Measurements from ENCODE around the gene LCE1D.

Gene LCE1D

GRCh38 chr1:152811050-152811449 lies 14.5 kb downstream of the LCE1D start:
- no peak overlapping the region for H3K4me3 ChIP-seq (ENCODE audit: low read length)
- no peak for DNase-seq (ENCODE audit: low read depth)
- no peak for TF ChIP-seq CTCF (conservative IDR thresholded peaks at IDR 0.05; ENCODE audit: low read depth, low read length)

GRCh38 chr1:152811671-152812070 lies 15.2 kb downstream of the LCE1D start, which contains the start of gene LCE1B:
Gene LCE1B (plus strand): TSS chr1:152811971. CDS start chr1:152812447, 476 bp downstream.
- DNase-seq (ENCODE audit: low read depth), result no peak
- TF ChIP-seq CTCF (conservative IDR thresholded peaks at IDR 0.05; ENCODE audit: low read depth, low read length), result no peak

GRCh38 chr1:152817309-152817708 lies 20.8 kb downstream of the LCE1D start:
- no peak for TF ChIP-seq CTCF (conservative IDR thresholded peaks at IDR 0.05; ENCODE audit: low read depth, low read length)
- H3K4me3 ChIP-seq (ENCODE audit: low read length), result no peak overlapping the region
- no peak for DNase-seq (ENCODE audit: low read depth)

More at GRCh38 chr1:152811671-152812070, 15.2 kb downstream of the LCE1D start, which contains the start of gene LCE1B:
- H3K4me3 ChIP-seq (ENCODE audit: low read length), result no peak within 1 kb of the TSS

GRCh38 chr1:152823294-152823693 lies 26.8 kb downstream of the LCE1D start:
- TF ChIP-seq CTCF (conservative IDR thresholded peaks at IDR 0.05; ENCODE audit: low read depth, low read length), result no peak

GRCh38 chr1:152824964-152825363 lies 28.4 kb downstream of the LCE1D start:
- no peak for TF ChIP-seq CTCF (conservative IDR thresholded peaks at IDR 0.05; ENCODE audit: low read depth, low read length)
- no peak for DNase-seq (ENCODE audit: low read depth)
- H3K4me3 ChIP-seq (ENCODE audit: low read length), result no peak overlapping the region

More at GRCh38 chr1:152823294-152823693, 26.8 kb downstream of the LCE1D start:
- no peak overlapping the region for H3K4me3 ChIP-seq (ENCODE audit: low read length)
- DNase-seq (ENCODE audit: low read depth), result no peak

- H3K4me3 ChIP-seq (ENCODE audit: low read length), result no peak within 1 kb of the TSS
- no peak for DNase-seq (ENCODE audit: low read depth)
- no peak for TF ChIP-seq CTCF (conservative IDR thresholded peaks at IDR 0.05; ENCODE audit: low read depth, low read length)
Observed at GRCh38 chr1:152827173-152827572, 30.7 kb downstream of the LCE1D start, which contains the start of gene LCE1A. Gene LCE1A (plus strand): TSS chr1:152827473. CDS start chr1:152827473, 0 bp downstream.

GRCh38 chr1:152836870-152837269 lies 40.3 kb downstream of the LCE1D start:
- H3K4me3 ChIP-seq (ENCODE audit: low read length), result no peak overlapping the region
- TF ChIP-seq CTCF (conservative IDR thresholded peaks at IDR 0.05; ENCODE audit: low read depth, low read length), result no peak
- DNase-seq (ENCODE audit: low read depth), result no peak
